ENCODE measurements around the gene CA12.

GRCh38 chr15:63421433-63421832 is 39.8 kb upstream of the CA12 start:
- TF ChIP-seq, protein P1, sequence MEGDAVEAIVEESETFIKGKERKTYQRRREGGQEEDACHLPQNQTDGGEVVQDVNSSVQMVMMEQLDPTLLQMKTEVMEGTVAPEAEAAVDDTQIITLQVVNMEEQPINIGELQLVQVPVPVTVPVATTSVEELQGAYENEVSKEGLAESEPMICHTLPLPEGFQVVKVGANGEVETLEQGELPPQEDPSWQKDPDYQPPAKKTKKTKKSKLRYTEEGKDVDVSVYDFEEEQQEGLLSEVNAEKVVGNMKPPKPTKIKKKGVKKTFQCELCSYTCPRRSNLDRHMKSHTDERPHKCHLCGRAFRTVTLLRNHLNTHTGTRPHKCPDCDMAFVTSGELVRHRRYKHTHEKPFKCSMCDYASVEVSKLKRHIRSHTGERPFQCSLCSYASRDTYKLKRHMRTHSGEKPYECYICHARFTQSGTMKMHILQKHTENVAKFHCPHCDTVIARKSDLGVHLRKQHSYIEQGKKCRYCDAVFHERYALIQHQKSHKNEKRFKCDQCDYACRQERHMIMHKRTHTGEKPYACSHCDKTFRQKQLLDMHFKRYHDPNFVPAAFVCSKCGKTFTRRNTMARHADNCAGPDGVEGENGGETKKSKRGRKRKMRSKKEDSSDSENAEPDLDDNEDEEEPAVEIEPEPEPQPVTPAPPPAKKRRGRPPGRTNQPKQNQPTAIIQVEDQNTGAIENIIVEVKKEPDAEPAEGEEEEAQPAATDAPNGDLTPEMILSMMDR (IDR thresholded peaks at IDR 0.05): no peak
- TF ChIP-seq ZNF263 (CRISPR knock-in tag; IDR thresholded peaks at IDR 0.05; ENCODE audit: low read depth): no peak
- TF ChIP-seq USF1 (CRISPR knock-in tag; IDR thresholded peaks at IDR 0.05): no peak
- TF ChIP-seq NR2C2 (CRISPR knock-in tag; IDR thresholded peaks at IDR 0.05): no peak
- TF ChIP-seq ESRRA (CRISPR knock-in tag; IDR thresholded peaks at IDR 0.05; ENCODE audit: borderline replicate concordance): no peak
- TF ChIP-seq CREM (CRISPR knock-in tag; IDR thresholded peaks at IDR 0.05): no peak
- TF ChIP-seq SP1 (CRISPR knock-in tag; conservative IDR thresholded peaks at IDR 0.05): no peak
- TF ChIP-seq, protein P2, sequence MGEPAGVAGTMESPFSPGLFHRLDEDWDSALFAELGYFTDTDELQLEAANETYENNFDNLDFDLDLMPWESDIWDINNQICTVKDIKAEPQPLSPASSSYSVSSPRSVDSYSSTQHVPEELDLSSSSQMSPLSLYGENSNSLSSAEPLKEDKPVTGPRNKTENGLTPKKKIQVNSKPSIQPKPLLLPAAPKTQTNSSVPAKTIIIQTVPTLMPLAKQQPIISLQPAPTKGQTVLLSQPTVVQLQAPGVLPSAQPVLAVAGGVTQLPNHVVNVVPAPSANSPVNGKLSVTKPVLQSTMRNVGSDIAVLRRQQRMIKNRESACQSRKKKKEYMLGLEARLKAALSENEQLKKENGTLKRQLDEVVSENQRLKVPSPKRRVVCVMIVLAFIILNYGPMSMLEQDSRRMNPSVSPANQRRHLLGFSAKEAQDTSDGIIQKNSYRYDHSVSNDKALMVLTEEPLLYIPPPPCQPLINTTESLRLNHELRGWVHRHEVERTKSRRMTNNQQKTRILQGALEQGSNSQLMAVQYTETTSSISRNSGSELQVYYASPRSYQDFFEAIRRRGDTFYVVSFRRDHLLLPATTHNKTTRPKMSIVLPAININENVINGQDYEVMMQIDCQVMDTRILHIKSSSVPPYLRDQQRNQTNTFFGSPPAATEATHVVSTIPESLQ (CRISPR knock-in tag; IDR thresholded peaks at IDR 0.05): no peak
- TF ChIP-seq, protein P3, sequence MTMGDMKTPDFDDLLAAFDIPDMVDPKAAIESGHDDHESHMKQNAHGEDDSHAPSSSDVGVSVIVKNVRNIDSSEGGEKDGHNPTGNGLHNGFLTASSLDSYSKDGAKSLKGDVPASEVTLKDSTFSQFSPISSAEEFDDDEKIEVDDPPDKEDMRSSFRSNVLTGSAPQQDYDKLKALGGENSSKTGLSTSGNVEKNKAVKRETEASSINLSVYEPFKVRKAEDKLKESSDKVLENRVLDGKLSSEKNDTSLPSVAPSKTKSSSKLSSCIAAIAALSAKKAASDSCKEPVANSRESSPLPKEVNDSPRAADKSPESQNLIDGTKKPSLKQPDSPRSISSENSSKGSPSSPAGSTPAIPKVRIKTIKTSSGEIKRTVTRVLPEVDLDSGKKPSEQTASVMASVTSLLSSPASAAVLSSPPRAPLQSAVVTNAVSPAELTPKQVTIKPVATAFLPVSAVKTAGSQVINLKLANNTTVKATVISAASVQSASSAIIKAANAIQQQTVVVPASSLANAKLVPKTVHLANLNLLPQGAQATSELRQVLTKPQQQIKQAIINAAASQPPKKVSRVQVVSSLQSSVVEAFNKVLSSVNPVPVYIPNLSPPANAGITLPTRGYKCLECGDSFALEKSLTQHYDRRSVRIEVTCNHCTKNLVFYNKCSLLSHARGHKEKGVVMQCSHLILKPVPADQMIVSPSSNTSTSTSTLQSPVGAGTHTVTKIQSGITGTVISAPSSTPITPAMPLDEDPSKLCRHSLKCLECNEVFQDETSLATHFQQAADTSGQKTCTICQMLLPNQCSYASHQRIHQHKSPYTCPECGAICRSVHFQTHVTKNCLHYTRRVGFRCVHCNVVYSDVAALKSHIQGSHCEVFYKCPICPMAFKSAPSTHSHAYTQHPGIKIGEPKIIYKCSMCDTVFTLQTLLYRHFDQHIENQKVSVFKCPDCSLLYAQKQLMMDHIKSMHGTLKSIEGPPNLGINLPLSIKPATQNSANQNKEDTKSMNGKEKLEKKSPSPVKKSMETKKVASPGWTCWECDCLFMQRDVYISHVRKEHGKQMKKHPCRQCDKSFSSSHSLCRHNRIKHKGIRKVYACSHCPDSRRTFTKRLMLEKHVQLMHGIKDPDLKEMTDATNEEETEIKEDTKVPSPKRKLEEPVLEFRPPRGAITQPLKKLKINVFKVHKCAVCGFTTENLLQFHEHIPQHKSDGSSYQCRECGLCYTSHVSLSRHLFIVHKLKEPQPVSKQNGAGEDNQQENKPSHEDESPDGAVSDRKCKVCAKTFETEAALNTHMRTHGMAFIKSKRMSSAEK (CRISPR knock-in tag; IDR thresholded peaks at IDR 0.05; ENCODE audit: borderline replicate concordance): no peak
- TF ChIP-seq JAZF1 (CRISPR knock-in tag; IDR thresholded peaks at IDR 0.05): no peak
- TF ChIP-seq, protein P4, sequence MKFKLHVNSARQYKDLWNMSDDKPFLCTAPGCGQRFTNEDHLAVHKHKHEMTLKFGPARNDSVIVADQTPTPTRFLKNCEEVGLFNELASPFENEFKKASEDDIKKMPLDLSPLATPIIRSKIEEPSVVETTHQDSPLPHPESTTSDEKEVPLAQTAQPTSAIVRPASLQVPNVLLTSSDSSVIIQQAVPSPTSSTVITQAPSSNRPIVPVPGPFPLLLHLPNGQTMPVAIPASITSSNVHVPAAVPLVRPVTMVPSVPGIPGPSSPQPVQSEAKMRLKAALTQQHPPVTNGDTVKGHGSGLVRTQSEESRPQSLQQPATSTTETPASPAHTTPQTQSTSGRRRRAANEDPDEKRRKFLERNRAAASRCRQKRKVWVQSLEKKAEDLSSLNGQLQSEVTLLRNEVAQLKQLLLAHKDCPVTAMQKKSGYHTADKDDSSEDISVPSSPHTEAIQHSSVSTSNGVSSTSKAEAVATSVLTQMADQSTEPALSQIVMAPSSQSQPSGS (CRISPR knock-in tag; IDR thresholded peaks at IDR 0.05; ENCODE audit: borderline replicate concordance, low read depth): no peak
- TF ChIP-seq ZBTB21 (CRISPR knock-in tag; IDR thresholded peaks at IDR 0.05; ENCODE audit: borderline replicate concordance): no peak
- no peak for TF ChIP-seq JUN (CRISPR knock-in tag; IDR thresholded peaks at IDR 0.05)
